Activated T-cell treated with anti-CD3 and anti-CD28 coated beads, Interleukin-2, amount 50 U/mL, for 4 hours (primary cell): ENCODE data around the gene SLC2A10. TPM values are rescaled to one million over a fixed set of nuclear protein-coding genes. Genes with fewer than 3 reads are reported as not detected.
A peak's percentile ranks its signal among the peaks of the same experiment; 100 is the strongest.

Experiments
- ATAC-seq, 2 donors: fragments of 200-7000 bp; cut with Tn5 transposase; one replicate each; pipeline ENCODE4 v1.10.0; 2021
- DNase-seq: peaks from one replicate; pipeline ENCODE4 v3.0.0-alpha.2; 2020
- H3K27me3 Mint-ChIP-seq: one replicate; pipeline ENCODE4 v1.8.0; 2021; ENCODE audit warnings: low read depth, mixed read lengths
- H3K36me3 Mint-ChIP-seq: one replicate; pipeline ENCODE4 v1.8.0; 2022; ENCODE audit warnings: mixed read lengths; ENCODE audit not compliant: insufficient read depth
- H3K4me1 Mint-ChIP-seq: one replicate; pipeline ENCODE4 v1.8.0; 2021; ENCODE audit warnings: low read depth, mixed read lengths
- H3K4me3 Mint-ChIP-seq: one replicate; pipeline ENCODE4 v1.8.0; 2021; ENCODE audit warnings: mild to moderate bottlenecking, moderate library complexity, mixed read lengths
- H3K9me3 Mint-ChIP-seq: one replicate; pipeline ENCODE4 v1.8.0; 2021; ENCODE audit warnings: mixed read lengths
- total RNA-seq, 3 donors: library from RNA; stranded (reverse); gene quantifications; one replicate each; pipeline ENCODE4 v1.2.1, GENCODE V29; 2021

Gene SLC2A10
- total RNA-seq, 3 donors from 2014 or later: not detected

DNA sequence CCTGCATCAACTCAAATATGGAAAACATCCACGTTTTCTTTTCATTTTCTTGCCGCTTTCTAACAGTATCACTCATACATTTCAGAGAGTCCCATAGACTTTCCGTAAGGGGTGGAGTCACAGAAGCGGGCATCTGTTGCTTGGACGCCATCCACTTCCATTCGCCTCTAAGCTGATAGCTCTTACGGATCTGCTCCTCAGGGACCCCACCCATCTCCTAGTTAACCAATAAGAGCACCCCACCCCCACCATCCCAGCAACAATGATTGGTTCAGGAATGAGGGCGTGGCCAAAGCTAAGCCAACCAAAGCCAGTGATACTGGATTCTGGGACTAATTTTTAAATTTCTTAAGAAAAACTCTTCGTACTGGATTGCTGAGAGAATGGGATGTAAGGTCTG, 42.4 kb downstream of the SLC2A10 start:
- Mint-ChIP-seq H3K27me3 (peaks cover 39% of the 10 kb centered on the region), H3K4me3 (no peak overlapping the region), H3K4me1 (no peaks in the 10 kb centered on the region), H3K36me3 (no peaks in the 10 kb centered on the region), H3K9me3 (no peaks in the 10 kb centered on the region)
- no peak for DNase-seq
- ATAC-seq: no peak

DNA sequence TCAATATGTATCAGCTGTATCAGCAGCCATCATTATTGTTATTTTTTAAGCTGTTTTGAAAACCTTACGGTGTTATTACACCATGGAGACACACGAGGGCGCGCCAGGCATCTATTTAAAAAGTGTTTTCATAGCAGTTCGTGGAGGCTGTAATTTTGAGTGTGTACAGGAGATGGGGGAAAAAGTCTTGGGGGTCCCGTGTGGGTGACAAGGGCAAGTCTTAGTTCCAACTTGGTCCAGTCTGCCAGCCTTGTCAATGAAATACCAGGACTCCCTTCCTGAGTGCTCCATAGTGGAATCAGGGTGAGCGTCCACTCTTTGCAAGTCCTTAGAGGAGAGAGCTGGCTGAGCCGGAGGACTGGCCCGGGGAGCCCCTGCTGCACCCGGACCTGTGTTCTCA, 43.3 kb downstream of the SLC2A10 start:
- ATAC-seq: no peak
- Mint-ChIP-seq H3K4me1 (no peaks in the 10 kb centered on the region), H3K9me3 (no peaks in the 10 kb centered on the region), H3K4me3 (no peak overlapping the region), H3K36me3 (no peaks in the 10 kb centered on the region), H3K27me3 (peaks cover 32% of the 10 kb centered on the region)
- peak; percentile 21 for DNase-seq

DNA sequence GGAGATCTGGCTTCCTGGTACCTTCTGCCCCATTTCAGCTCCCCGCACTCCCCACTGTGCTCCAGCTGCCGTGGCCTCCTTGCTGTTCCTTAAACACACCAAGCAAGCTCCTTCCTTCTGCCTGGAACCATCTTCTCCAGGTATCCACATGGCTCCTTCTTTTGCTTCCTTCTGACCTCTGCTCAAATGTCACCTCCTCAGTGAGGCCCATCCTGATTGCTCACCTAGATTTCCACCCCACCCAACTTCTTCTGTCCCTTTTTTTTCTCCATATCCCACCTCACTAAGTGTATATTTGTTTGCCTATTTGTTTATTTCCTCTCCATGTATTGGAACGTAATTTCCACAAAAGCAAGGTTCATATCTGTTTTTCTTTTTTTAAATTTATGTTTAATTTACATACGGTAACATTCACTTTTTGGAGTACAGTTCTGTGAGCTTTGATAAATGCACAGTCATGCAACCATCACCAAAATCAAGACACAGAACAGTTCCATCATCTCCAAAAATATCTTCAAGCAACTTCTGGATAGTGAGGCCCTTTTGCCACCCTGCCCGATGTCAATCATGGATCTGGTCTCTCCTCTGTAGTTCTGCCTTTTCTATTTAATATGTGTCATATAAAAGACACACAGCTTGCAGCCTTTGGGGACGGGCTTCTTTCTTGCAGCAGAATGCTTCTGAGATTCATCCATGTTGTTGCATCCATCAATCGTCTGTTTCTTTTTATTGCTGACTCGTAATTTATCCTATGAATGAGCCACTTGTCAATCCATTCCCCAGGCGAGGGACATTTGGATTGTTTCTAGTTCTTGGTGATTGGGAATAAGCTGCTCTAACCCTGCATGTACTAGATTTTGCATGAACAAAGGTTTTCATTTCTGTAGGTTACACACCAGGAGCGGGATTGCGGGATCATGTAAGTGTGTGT, 46.3 kb downstream of the SLC2A10 start:
- Mint-ChIP-seq H3K36me3 (no peaks in the 10 kb centered on the region), H3K27me3 (peaks cover 23% of the 10 kb centered on the region), H3K4me1 (peaks cover 3% of the 10 kb centered on the region), H3K9me3 (no peaks in the 10 kb centered on the region), H3K4me3 (no peak overlapping the region)
- ATAC-seq (no peak), DNase-seq (no peak)

DNA sequence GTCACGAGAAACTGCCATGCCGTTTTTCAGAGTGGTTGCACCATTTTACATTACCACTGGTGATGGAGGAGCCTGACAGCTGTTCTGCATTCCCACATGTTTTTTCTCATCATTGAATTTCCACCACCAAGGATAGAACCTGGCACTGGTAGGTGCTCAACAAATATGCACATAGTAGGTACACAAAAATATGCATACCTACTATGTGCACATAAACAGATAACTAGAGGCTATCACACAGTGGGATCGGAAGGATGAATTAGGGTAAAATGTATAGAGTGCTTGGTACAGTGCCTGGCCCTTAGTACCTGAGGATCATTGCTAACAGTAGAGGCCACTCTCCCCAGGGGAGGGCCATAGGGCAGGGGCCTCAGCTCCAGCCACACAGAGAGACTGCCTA, 47.0 kb downstream of the SLC2A10 start:
- no peak overlapping the region for H3K4me3 Mint-ChIP-seq

DNA sequence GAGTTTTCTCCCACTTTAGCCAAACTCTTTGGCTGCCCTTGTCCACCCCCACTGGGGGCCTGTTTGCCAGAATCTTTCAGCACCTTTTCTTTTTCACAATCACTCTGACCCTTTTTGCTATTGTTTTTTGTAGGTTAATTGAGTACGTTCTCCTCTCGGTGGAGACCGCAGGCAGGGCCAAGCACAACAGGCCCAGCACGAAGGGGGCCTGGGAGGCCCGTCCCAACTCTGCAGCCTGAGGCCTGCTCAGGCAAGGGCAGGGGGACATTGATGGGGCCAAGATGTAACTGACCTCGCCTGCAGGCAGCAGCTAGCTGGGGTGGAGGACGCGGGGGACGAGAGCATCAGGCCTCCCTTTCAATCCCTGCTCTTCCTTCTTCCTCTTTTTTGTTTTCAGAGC, 47.7 kb downstream of the SLC2A10 start:
- Mint-ChIP-seq H3K4me1 (peaks cover 3% of the 10 kb centered on the region), H3K27me3 (peaks cover 20% of the 10 kb centered on the region), H3K4me3 (no peak overlapping the region), H3K36me3 (no peaks in the 10 kb centered on the region), H3K9me3 (no peaks in the 10 kb centered on the region)
- no peak for DNase-seq
- ATAC-seq: no peak

More for the DNA sequence above, 47.0 kb downstream of the SLC2A10 start:
- ATAC-seq (no peak), DNase-seq (no peak)
- Mint-ChIP-seq H3K36me3 (no peaks in the 10 kb centered on the region), H3K27me3 (peaks cover 26% of the 10 kb centered on the region), H3K9me3 (no peaks in the 10 kb centered on the region), H3K4me1 (peaks cover 3% of the 10 kb centered on the region)

DNA sequence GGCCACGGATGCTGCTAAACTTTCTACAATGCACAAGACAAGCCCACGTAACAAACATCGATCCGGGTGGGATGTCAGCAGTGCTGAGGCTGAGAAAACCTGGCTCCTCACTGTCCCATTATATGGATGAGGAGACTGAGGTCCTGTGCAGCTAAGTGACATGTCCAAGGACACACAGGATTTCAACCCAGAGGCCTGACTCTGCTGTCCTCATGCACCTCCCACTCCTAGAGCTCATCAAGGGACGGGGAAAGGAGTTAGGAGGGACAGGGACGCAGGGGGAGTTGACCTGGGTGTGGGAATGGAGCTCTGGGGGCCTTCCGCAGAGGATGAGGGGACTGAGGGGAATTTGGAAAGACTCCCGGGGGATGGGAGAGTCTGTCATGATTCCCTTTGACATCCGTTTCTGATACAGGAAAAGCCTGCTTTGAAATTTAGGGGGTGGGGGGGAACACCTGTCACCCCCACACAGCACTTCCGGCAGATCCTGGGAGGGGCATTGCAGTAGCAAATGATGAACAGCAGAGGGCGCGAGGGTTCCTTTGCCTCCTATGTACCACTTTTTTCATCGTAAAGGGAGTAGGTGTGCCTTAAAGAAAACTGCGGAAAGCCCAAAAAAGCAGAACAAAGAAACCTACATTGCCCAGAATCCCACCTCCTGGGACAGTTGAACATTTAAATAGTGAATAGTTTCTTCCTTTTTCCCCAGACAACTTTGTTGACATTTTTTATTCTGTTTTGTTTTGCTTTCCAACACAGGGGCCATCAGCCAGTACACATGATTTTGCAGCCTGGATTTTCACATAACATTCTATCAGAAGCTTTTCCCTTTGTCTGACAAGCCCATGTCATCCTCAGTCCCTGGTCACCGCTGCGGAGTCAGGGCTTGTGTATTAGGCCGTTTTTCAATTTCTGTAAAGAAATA, 48.6 kb downstream of the SLC2A10 start:
- no peak overlapping the region for H3K4me3 Mint-ChIP-seq

DNA sequence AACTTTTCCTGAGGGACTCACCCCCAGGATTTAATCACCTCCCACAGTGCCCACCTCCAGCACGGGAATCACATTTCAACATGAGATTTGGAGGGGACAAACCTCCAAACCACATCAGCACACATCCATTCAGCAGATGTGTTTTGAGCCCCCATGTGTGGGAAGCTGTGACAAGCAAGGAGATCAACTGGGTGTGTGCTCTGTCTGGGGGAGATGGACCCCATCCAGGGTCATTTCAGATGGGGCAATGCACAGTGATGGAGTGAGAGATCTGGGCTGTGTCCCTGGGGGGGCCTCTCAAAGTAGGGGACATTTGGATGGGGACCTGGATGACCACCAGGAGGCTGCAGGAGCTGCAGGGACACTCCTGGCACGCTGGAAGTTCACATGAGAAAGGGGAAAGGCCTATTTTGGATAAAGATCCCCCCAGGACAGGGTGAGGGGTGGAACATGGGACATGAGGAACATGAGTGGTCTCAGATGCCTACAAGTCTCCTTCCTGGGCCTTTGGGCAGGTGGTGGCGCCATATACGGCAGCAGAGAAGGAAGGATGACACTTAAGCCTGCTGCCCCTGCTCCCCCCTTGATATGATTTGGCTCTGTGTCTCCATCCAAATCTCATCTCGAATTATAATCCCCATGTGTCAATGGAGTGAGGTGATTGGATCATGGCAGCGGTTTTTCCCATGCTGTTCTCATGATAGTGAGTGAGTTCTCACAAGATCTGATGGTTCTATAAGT, 49.6 kb downstream of the SLC2A10 start:
- H3K4me1 Mint-ChIP-seq: peaks cover 3% of the 10 kb centered on the region

More for the DNA sequence above, 48.6 kb downstream of the SLC2A10 start:
- ATAC-seq: no peak
- DNase-seq: peak; percentile 28
- no peaks in the 10 kb centered on the region for H3K9me3 Mint-ChIP-seq
- H3K27me3 Mint-ChIP-seq: peaks cover 20% of the 10 kb centered on the region
- no peaks in the 10 kb centered on the region for H3K36me3 Mint-ChIP-seq
- H3K4me1 Mint-ChIP-seq: peaks cover 3% of the 10 kb centered on the region

DNA sequence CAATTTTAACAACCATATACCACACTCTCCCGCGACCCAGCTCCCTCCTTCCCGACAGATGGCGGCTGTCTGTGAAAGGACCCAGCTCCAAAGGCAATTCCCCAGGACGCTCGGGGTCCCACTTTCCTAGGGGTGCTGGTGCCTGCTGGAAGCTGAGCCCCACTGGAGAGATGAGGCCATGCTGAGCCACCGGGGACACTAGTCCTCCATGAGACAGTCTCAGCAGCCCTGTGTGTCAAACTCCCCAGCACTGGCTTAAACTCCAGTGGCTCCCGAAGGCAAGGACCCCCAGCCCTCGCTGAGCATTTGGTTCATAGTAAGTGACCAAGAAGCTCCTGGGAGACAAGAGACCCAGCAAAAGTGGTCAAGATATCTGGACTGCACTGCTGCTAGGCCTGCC, 52.1 kb downstream of the SLC2A10 start:
- H3K4me3 Mint-ChIP-seq: no peak overlapping the region
- DNase-seq (no peak), ATAC-seq (no peak)
- H3K4me1 Mint-ChIP-seq: peaks cover 3% of the 10 kb centered on the region
- peaks cover 20% of the 10 kb centered on the region for H3K27me3 Mint-ChIP-seq
- no peaks in the 10 kb centered on the region for H3K9me3 Mint-ChIP-seq
- no peaks in the 10 kb centered on the region for H3K36me3 Mint-ChIP-seq

More for the DNA sequence above, 49.6 kb downstream of the SLC2A10 start:
- Mint-ChIP-seq H3K36me3 (no peaks in the 10 kb centered on the region), H3K4me3 (no peak overlapping the region), H3K9me3 (no peaks in the 10 kb centered on the region), H3K27me3 (peaks cover 20% of the 10 kb centered on the region)
- DNase-seq (no peak), ATAC-seq (no peak)

DNA sequence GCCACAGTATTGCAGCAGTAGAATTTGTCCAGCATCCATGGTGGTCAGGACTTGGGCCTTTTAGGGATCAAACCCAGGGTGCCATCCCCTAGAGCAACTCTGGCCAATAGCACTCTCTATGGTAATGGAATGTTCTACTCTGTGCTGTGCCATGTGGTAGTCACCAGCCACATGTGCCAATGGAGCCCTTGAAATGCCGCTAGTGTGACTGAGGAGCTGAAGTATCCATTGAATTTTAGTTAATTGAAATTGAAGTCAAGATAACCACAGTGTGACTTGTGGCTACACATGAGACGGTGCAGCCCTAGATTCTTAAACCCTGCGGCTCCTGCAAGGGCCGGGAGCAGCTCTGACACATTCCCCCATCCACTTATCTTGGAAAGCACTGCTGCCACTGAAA, 54.6 kb downstream of the SLC2A10 start:
- Mint-ChIP-seq H3K27me3 (peaks cover 24% of the 10 kb centered on the region), H3K9me3 (no peaks in the 10 kb centered on the region), H3K36me3 (no peaks in the 10 kb centered on the region), H3K4me3 (no peak overlapping the region), H3K4me1 (no peaks in the 10 kb centered on the region)
- DNase-seq: no peak
- ATAC-seq: no peak

DNA sequence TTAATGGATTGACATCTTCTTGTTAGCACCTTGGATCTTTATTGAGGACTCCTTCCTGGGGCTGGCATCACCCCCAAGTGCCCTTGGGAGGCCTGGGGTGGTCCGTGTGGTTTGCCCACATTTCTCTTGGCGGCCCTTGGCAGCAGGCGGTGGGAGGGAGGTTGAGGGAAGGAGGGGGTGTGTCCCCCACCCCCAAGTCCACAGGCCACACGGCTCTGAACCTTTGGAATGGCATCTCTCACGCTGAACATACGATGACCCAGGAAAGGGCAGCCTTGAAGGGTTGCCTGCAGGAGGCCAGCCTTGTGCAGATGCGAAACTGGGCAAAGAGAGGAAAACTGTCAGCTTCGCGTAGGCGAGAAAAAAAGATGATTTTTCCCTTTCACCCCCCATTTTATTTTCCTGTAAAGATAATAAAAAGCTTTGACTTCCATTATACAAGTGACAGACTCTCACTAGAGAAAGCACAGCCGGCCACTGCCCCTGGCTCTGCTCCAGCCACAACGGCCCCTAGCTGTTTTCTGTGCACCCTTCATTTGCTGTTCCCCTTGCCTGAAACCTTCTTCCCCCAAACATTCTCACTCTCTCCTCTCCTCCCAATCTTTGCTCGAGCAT, 56.2 kb downstream of the SLC2A10 start:
- Mint-ChIP-seq H3K27me3 (peaks cover 26% of the 10 kb centered on the region), H3K4me1 (no peaks in the 10 kb centered on the region), H3K4me3 (no peak overlapping the region), H3K9me3 (no peaks in the 10 kb centered on the region), H3K36me3 (no peaks in the 10 kb centered on the region)
- no peak for DNase-seq
- ATAC-seq: no peak

DNA sequence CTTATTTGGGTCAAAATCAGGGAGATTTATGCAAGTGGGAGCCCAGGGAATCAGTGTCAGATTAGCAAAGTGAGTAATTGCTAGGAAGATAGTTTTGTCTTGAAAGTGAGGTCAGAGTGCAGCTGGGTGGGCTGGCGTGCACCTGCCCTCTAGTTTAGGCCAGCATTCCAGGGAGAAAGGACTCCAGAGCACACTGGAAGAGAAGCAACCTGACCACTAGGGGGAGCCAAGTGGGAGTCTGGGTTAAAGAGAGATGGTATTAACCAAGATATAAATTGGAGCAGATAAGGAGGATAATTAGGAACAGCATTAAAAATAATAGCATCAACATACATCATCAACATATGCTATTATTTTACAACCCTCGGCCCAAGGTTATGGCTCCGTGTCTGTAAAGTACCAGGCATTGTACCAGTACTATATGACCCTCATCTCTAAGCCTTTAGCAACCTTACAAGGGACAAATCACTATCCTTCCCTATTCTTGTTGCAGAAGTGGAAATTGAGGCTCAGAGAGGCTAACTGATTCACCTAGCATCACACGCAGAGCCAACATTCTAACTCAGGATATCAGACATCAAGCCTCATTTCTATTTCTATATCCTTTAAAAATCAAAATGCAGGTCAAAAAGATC, 57.8 kb downstream of the SLC2A10 start:
- no peak for ATAC-seq
- H3K9me3 Mint-ChIP-seq: no peaks in the 10 kb centered on the region
- peaks cover 27% of the 10 kb centered on the region for H3K27me3 Mint-ChIP-seq
- no peaks in the 10 kb centered on the region for H3K4me1 Mint-ChIP-seq
- H3K4me3 Mint-ChIP-seq: no peak overlapping the region
- H3K36me3 Mint-ChIP-seq: no peaks in the 10 kb centered on the region
- no peak for DNase-seq

DNA sequence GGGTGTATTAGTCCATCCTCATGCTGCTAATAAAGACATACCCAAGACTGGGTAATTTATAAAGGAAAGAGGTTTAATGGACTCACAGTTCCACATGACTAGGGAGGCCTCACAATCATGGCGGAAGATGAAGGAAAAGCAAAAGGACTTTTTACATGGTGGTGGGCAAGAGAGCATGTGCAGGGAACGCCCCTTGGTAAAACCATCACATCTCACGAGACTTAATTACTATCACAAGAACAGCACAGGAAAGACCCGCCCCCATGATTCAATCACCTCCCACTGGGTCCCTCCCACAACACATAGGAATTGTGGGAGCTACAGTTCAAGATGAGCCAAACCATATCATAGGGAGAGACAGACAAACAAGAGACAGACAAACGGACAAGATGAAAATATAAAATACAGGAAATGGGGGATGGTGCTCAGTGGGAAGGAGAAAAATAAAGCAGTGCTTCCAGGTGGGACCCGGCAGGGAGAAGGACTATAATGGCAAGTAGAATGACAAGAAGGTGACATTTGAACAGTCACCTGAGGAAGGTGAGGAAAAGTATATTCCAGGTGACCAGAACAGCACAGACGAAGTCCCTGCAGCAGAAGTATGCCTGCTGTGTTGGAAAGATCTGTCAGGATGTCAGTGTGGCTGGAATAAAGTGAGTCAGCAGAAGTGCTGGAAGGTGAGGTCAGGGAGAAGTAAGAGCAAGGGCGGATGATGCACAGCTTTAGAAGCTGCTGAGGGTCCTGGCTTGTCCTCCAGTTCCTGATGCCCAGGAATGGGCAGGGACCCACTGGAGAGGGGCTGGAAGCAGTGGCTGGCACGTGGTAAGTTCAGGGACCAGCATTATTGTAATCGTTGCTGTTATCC, 61.1 kb downstream of the SLC2A10 start:
- DNase-seq: no peak

DNA sequence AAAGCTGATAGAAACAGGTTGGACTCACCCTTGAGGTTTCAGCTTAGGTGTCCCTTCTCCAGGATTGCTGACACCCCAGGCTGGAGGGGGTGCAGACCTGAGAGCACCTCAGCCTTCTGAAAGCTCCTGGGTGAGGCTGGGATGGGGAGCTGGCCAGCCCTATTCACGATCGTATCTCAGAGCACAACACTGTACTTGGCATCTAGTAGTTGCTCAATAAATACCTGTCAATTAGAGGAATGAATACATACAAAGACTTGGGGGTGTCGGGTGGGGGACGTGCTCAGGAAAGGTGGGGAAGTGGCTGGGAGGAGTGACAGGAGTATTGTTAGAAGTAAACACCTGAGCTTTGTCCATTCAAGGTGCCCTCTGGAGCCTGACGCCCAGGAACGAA, 61.7 kb downstream of the SLC2A10 start:
- Mint-ChIP-seq H3K27me3 (peaks cover 43% of the 10 kb centered on the region), H3K36me3 (no peaks in the 10 kb centered on the region), H3K4me3 (no peak overlapping the region), H3K9me3 (no peaks in the 10 kb centered on the region), H3K4me1 (peaks cover 2% of the 10 kb centered on the region)
- DNase-seq (no peak), ATAC-seq (no peak)

More for the DNA sequence above, 61.1 kb downstream of the SLC2A10 start:
- no peak for ATAC-seq
- Mint-ChIP-seq H3K27me3 (peaks cover 37% of the 10 kb centered on the region), H3K4me3 (no peak overlapping the region), H3K4me1 (peaks cover 2% of the 10 kb centered on the region), H3K9me3 (no peaks in the 10 kb centered on the region), H3K36me3 (no peaks in the 10 kb centered on the region)
